HEK293 (cell line): ENCODE results near the gene MARCHF3.
"Not testable (repeated sequence)": the region's sequence is repeated elsewhere in the genome, so short reads cannot be mapped to it uniquely, and the experiment has no call there.

Experiments used
- CTCF ChIA-PET: fragments of 350-600 bp; formaldehyde crosslinking; extraction: SDS; loops from one replicate; lab custom pipeline; 2021; ENCODE audit warnings: antibody characterized with exemption; lab: Yijun Ruan, JAX
- POLR2A ChIA-PET: fragments of 300-600 bp; formaldehyde crosslinking; extraction: SDS; loops from one replicate; lab custom pipeline; 2020; ENCODE audit warnings: antibody characterized with exemption, inconsistent platforms; lab: Yijun Ruan, JAX
- H3K27ac ChIP-seq: fragments of 200-500 bp; sonication (Bioruptor generic); 2 replicates; pipeline ENCODE4 v1.5.1; 2014; ENCODE audit warnings: low read depth, low read length, control low read depth, inconsistent platforms; ENCODE audit errors: extremely low read depth
- H3K36me3 ChIP-seq, 2 experiments: fragments of 200-500 bp in 1 of 2; sonication (Bioruptor generic) in 1 of 2; 1 replicate in 1 of 2; 2 replicates in 1 of 2; pipeline ENCODE4 v1.5.1; 2014 to 2017; ENCODE audit warnings: inconsistent platforms in 2 of 2, low read length in 2 of 2; ENCODE audit not compliant: control insufficient read depth in 2 of 2, insufficient read depth in 1 of 2
- H3K4me1 ChIP-seq: fragments of 200-500 bp; sonication (Bioruptor generic); 2 replicates; pipeline ENCODE4 v1.5.1; 2014; ENCODE audit warnings: mild to moderate bottlenecking, low read length, inconsistent platforms; ENCODE audit not compliant: control insufficient read depth, insufficient read depth
- H3K4me3 ChIP-seq: 2 replicates; pipeline ENCODE4 v1.5.1; 2011; ENCODE audit warnings: low read depth, mild to moderate bottlenecking, control low read depth, low read length, moderate library complexity
- H3K9me3 ChIP-seq: fragments of 200-500 bp; sonication (Bioruptor generic); 2 replicates; pipeline ENCODE4 v1.5.1; 2014; ENCODE audit warnings: low read depth, low read length, inconsistent platforms; ENCODE audit not compliant: control insufficient read depth, insufficient read depth
- GLIS1 ChIP-seq: fragments of 450-650 bp; formaldehyde crosslinking; IDR thresholded peaks from 2 replicates; pipeline ENCODE4 v1.5.1; 2016; ENCODE audit warnings: missing biosample characterization, missing genetic modification characterization
- PRDM4 ChIP-seq: fragments of 450-650 bp; formaldehyde crosslinking; IDR thresholded peaks from 2 replicates; pipeline ENCODE4 v1.5.1; 2017; ENCODE audit warnings: missing biosample characterization, missing genetic modification characterization
- TSHZ1 ChIP-seq: fragments of 450-650 bp; formaldehyde crosslinking; IDR thresholded peaks from 2 replicates; pipeline ENCODE4 v1.5.1; 2016; ENCODE audit warnings: missing biosample characterization, missing genetic modification characterization, borderline replicate concordance
- WT1 ChIP-seq: fragments of 450-650 bp; formaldehyde crosslinking; IDR thresholded peaks from 2 replicates; pipeline ENCODE4 v1.5.1; 2016; ENCODE audit warnings: missing biosample characterization, missing genetic modification characterization
- YY2 ChIP-seq: fragments of 450-650 bp; formaldehyde crosslinking; IDR thresholded peaks from 2 replicates; pipeline ENCODE4 v1.5.1; 2016; ENCODE audit warnings: missing biosample characterization, missing genetic modification characterization
- ZBTB6 ChIP-seq: fragments of 450-650 bp; formaldehyde crosslinking; IDR thresholded peaks from 2 replicates; pipeline ENCODE4 v1.5.1; 2017; ENCODE audit warnings: missing biosample characterization, missing genetic modification characterization
- ZFP37 ChIP-seq: fragments of 450-650 bp; formaldehyde crosslinking; IDR thresholded peaks from 2 replicates; pipeline ENCODE4 v1.5.1; 2016; ENCODE audit warnings: missing biosample characterization, missing genetic modification characterization
- ZNF169 ChIP-seq: fragments of 450-650 bp; formaldehyde crosslinking; IDR thresholded peaks from 2 replicates; pipeline ENCODE4 v1.5.1; 2016; ENCODE audit warnings: missing biosample characterization, missing genetic modification characterization
- ZNF184 ChIP-seq: fragments of 450-650 bp; IDR thresholded peaks from 2 replicates; pipeline ENCODE4 v1.5.1; 2018; ENCODE audit warnings: missing biosample characterization, mild to moderate bottlenecking, missing genetic modification characterization
- ZNF2 ChIP-seq: fragments of 450-650 bp; formaldehyde crosslinking; IDR thresholded peaks from 2 replicates; pipeline ENCODE4 v1.5.1; 2016; ENCODE audit warnings: missing biosample characterization, missing genetic modification characterization
- ZNF202 ChIP-seq: fragments of 450-650 bp; formaldehyde crosslinking; IDR thresholded peaks from 2 replicates; pipeline ENCODE4 v1.5.1; 2016; ENCODE audit warnings: missing biosample characterization, missing genetic modification characterization, borderline replicate concordance
- ZNF354C ChIP-seq: fragments of 450-650 bp; formaldehyde crosslinking; IDR thresholded peaks from 2 replicates; pipeline ENCODE4 v1.5.1; 2016; ENCODE audit warnings: missing biosample characterization, missing genetic modification characterization, low read depth, borderline replicate concordance
- ZNF366 ChIP-seq: fragments of 450-650 bp; formaldehyde crosslinking; conservative IDR thresholded peaks from 2 replicates; pipeline ENCODE4 v1.5.1; 2016; ENCODE audit warnings: missing biosample characterization, missing genetic modification characterization
- ZNF416 ChIP-seq: fragments of 450-650 bp; formaldehyde crosslinking; IDR thresholded peaks from 2 replicates; pipeline ENCODE4 v1.5.1; 2016; ENCODE audit warnings: missing biosample characterization, missing genetic modification characterization
- ZNF423 ChIP-seq: fragments of 450-650 bp; formaldehyde crosslinking; IDR thresholded peaks from 2 replicates; pipeline ENCODE4 v1.5.1; 2016; ENCODE audit warnings: missing biosample characterization, missing genetic modification characterization
- ZNF549 ChIP-seq: fragments of 450-650 bp; IDR thresholded peaks from 2 replicates; pipeline ENCODE4 v1.5.1; 2018; ENCODE audit warnings: missing biosample characterization, missing genetic modification characterization, mild to moderate bottlenecking, inconsistent platforms, moderate library complexity
- ZNF560 ChIP-seq: fragments of 450-650 bp; formaldehyde crosslinking; IDR thresholded peaks from 2 replicates; pipeline ENCODE4 v1.5.1; 2017; ENCODE audit warnings: missing biosample characterization, missing genetic modification characterization, borderline replicate concordance
- ZNF704 ChIP-seq: fragments of 450-650 bp; formaldehyde crosslinking; IDR thresholded peaks from 2 replicates; pipeline ENCODE4 v1.5.1; 2016; ENCODE audit warnings: missing biosample characterization, missing genetic modification characterization
- ZNF830 ChIP-seq: fragments of 450-650 bp; IDR thresholded peaks from 2 replicates; pipeline ENCODE4 v1.5.0; 2018; ENCODE audit warnings: missing biosample characterization, missing genetic modification characterization, low read depth, mild to moderate bottlenecking, moderate library complexity

Gene MARCHF3

GRCh38 chr5:126897851-126898630 lies 132.3 kb downstream of the MARCHF3 start:
- ChIA-PET POLR2A (no interaction called here), CTCF (no interaction called here)
- no peak for TF ChIP-seq PRDM4 (tag by site-specific recombination)
- TF ChIP-seq ZNF169: no peak
- TF ChIP-seq ZFP37 (tag by site-specific recombination): no peak
- TF ChIP-seq ZNF830 (tag by site-specific recombination): no peak
- Histone ChIP-seq H3K36me3 (no peaks in the 10 kb centered on the region), H3K4me1 (no peaks in the 10 kb centered on the region), H3K9me3 (no peaks in the 10 kb centered on the region), H3K27ac (no peak overlapping the region), H3K4me3 (no peak overlapping the region)

- H3K4me1 ChIP-seq: no peaks in the 10 kb centered on the region
- no peak for TF ChIP-seq YY2 (tag by site-specific recombination)
- TF ChIP-seq ZNF423 (tag by site-specific recombination): no peak
- no peak for TF ChIP-seq ZNF416 (tag by site-specific recombination)
- TF ChIP-seq ZNF354C: no peak
- TF ChIP-seq ZNF184 (tag by site-specific recombination): no peak
- TF ChIP-seq ZNF202 (tag by site-specific recombination): no peak
- no peak for TF ChIP-seq ZNF366 (tag by site-specific recombination)
- TF ChIP-seq ZNF704 (tag by site-specific recombination): no peak
- no peak for TF ChIP-seq ZNF560 (tag by site-specific recombination)
- no peak for TF ChIP-seq ZBTB6
- no peak for TF ChIP-seq ZNF549 (tag by site-specific recombination)
- TF ChIP-seq WT1 (tag by site-specific recombination): no peak
- no peak for TF ChIP-seq GLIS1
- TF ChIP-seq ZNF2: no peak
- no peak for TF ChIP-seq TSHZ1 (tag by site-specific recombination)
- TF ChIP-seq, all 188 proteins: peak for 0
- ChIA-PET POLR2A (no interaction called here), CTCF (no interaction called here)
- no peaks in the 10 kb centered on the region for H3K36me3 ChIP-seq
- H3K9me3 ChIP-seq: no peaks in the 10 kb centered on the region
- no peak overlapping the region for H3K4me3 ChIP-seq
- H3K27ac ChIP-seq: no peak overlapping the region
Measured at GRCh38 chr5:126896170-126896702, 134.1 kb downstream of the MARCHF3 start.

GRCh38 chr5:126895712-126896111 lies 134.6 kb downstream of the MARCHF3 start:
- POLR2A ChIA-PET: not testable (repeated sequence)

More at GRCh38 chr5:126895712-126896111, 134.6 kb downstream of the MARCHF3 start:
- H3K4me1 ChIP-seq, H3K36me3 ChIP-seq, H3K27ac ChIP-seq, H3K4me3 ChIP-seq, CTCF ChIA-PET, H3K9me3 ChIP-seq: not testable (repeated sequence)
